ENCODE data around the gene PCDHA7.
"Not testable (repeated sequence)": the region's sequence is repeated elsewhere in the genome, so short reads cannot be mapped to it uniquely, and the experiment has no call there.

PCDHA7 gene

GRCh38 chr5:140835622-140836510, 1.8 kb downstream of the PCDHA7 start:
- TF ChIP-seq CTCF (IDR thresholded peaks at IDR 0.05; ENCODE audit: extremely low read depth, missing control alignments), result no peak
- DNase-seq (ENCODE audit: low spot score), result no peak

- DNase-seq (ENCODE audit: low spot score), result no peak
- no peak for TF ChIP-seq CTCF (IDR thresholded peaks at IDR 0.05; ENCODE audit: extremely low read depth, missing control alignments)
These were observed 7.2 kb downstream of the PCDHA7 start, which contains the start of gene PCDHA8 for GRCh38 chr5:140840978-140841962. PCDHA8 (plus strand) TSS chr5:140841187; CDS start chr5:140841322, 135 bp downstream.

- TF ChIP-seq CTCF (IDR thresholded peaks at IDR 0.05; ENCODE audit: extremely low read depth, missing control alignments), result no peak
- DNase-seq (ENCODE audit: low spot score), result no peak
These were observed 9.0 kb downstream of the PCDHA7 start for GRCh38 chr5:140842798-140843733.

- DNase-seq (ENCODE audit: low spot score), result not testable (repeated sequence)
These were observed 14.4 kb downstream of the PCDHA7 start, which contains the start of gene PCDHA9 for GRCh38 chr5:140848139-140849102. PCDHA9 (plus strand) TSS chr5:140848382; CDS start chr5:140848496, 114 bp downstream.

- DNase-seq (ENCODE audit: low spot score), result not testable (repeated sequence)
These were observed 16.0 kb downstream of the PCDHA7 start for GRCh38 chr5:140849831-140850634.

- TF ChIP-seq CTCF (IDR thresholded peaks at IDR 0.05; ENCODE audit: extremely low read depth, missing control alignments), result no peak
- DNase-seq (ENCODE audit: low spot score), result no peak
These were observed 22.0 kb downstream of the PCDHA7 start, which contains the start of gene PCDHA10 for GRCh38 chr5:140855772-140856674. PCDHA10 (plus strand) TSS chr5:140855897; CDS start chr5:140856049, 152 bp downstream.

All from GM20000 (cell line).